B cell (primary cell): ENCODE measurements around the gene CEL. TPM values are rescaled to one million over a fixed set of nuclear protein-coding genes. Genes with fewer than 3 reads are reported as not detected.

ENCODE experiments used
- ATAC-seq: fragments of 200-7000 bp; cut with Tn5 transposase; one replicate; pipeline ENCODE4 v1.10.0; 2021; ENCODE audit warnings: low read depth, mild to moderate bottlenecking, moderate number of reproducible peaks, moderate library complexity
- CTCF ChIA-PET: fragments of 350-600 bp; sonication (Branson Sonifier 250); formaldehyde crosslinking; loops from one replicate; lab custom pipeline; 2021; ENCODE audit warnings: antibody characterized with exemption, inconsistent platforms; lab: Charles Lee
- POLR2A ChIA-PET: fragments of 350-600 bp; sonication (Branson Sonifier 250); formaldehyde crosslinking; loops from one replicate; lab custom pipeline; 2021; ENCODE audit warnings: antibody characterized with exemption; lab: Charles Lee
- DNase-seq: peaks from one replicate; pipeline ENCODE4 v3.0.0; 2013
- H2AFZ ChIP-seq: 2 replicates; pipeline ENCODE4 v1.6.1; 2012; ENCODE audit warnings: mild to moderate bottlenecking, low read depth, low read length; ENCODE audit not compliant: insufficient read depth, poor library complexity, severe bottlenecking
- H3K27ac ChIP-seq, 2 donors: 1 replicate in 1 of 2; 2 replicates in 1 of 2; pipeline ENCODE4 v1.5.1; 2012 to 2013; ENCODE audit warnings: low read length in 2 of 2, mild to moderate bottlenecking in 2 of 2, moderate library complexity in 1 of 2
- H3K27me3 ChIP-seq, 4 experiments: fragments of 200-600 bp in 1 of 4; sonication (generic) in 1 of 4; replicated peaks in 1 of 4; 1 replicate in 2 of 4; 2 replicates in 2 of 4; pipeline versions ENCODE4 v1.6.1 to v1.7.0; 2013 to 2016; ENCODE audit warnings: low read length in 3 of 4, mild to moderate bottlenecking in 2 of 4, mixed read lengths in 1 of 4, moderate library complexity in 1 of 4; ENCODE audit not compliant: insufficient read depth in 4 of 4, control insufficient read depth in 3 of 4; ENCODE audit errors: control extremely low read depth in 1 of 4
- H3K36me3 ChIP-seq, 2 experiments: replicated peaks in 1 of 2; 1 replicate in 1 of 2; 2 replicates in 1 of 2; pipeline versions ENCODE4 v1.6.1 to v1.7.1; 2013; ENCODE audit warnings: low read length in 1 of 2; ENCODE audit not compliant: insufficient read depth in 2 of 2, control insufficient read depth in 1 of 2; ENCODE audit errors: control extremely low read depth in 1 of 2, extremely low read depth in 1 of 2
- H3K4me1 ChIP-seq, 2 donors: fragments of 200-600 bp in 1 of 2; sonication (generic) in 1 of 2; 1 replicate in 1 of 2; 2 replicates in 1 of 2; pipeline versions ENCODE4 v1.5.1 to v1.6.1; 2013 to 2017; ENCODE audit warnings: low read length in 2 of 2; ENCODE audit not compliant: control insufficient read depth in 2 of 2, insufficient read depth in 2 of 2
- H3K4me2 ChIP-seq: replicated peaks from 2 replicates; pipeline ENCODE3; 2012; ENCODE audit warnings: mild to moderate bottlenecking, low read depth, low read length; ENCODE audit not compliant: poor library complexity, severe bottlenecking
- H3K4me3 ChIP-seq, 5 experiments: fragments of 200-600 bp in 1 of 5; sonication (generic) in 1 of 5; 1 replicate in 3 of 5; 2 replicates in 2 of 5; pipeline versions ENCODE4 v1.5.1 to v1.7.0; 2011 to 2016; ENCODE audit warnings: low read length in 4 of 5, mild to moderate bottlenecking in 4 of 5, low read depth in 2 of 5, control low read depth in 1 of 5, moderate library complexity in 1 of 5; ENCODE audit not compliant: insufficient read depth in 1 of 5; ENCODE audit errors: control extremely low read depth in 1 of 5, extremely low read depth in 1 of 5
- H3K79me2 ChIP-seq: fragments of 200-600 bp; sonication (generic); one replicate; pipeline ENCODE4 v1.6.0; 2016; ENCODE audit warnings: low read length; ENCODE audit not compliant: control insufficient read depth, insufficient read depth
- H3K9ac ChIP-seq: fragments of 200-600 bp; sonication (generic); 2 replicates; pipeline ENCODE4 v1.6.1; 2017; ENCODE audit warnings: mild to moderate bottlenecking, low read length, moderate library complexity
- H3K9me3 ChIP-seq, 3 donors: one replicate each; pipeline versions ENCODE4 v1.6.1 to v1.7.1; 2013; ENCODE audit warnings: low read length in 2 of 3; ENCODE audit not compliant: control insufficient read depth in 2 of 3, insufficient read depth in 1 of 3; ENCODE audit errors: control extremely low read depth in 1 of 3
- H4K20me1 ChIP-seq: 2 replicates; pipeline ENCODE4 v1.6.0; 2012; ENCODE audit warnings: mild to moderate bottlenecking, low read length; ENCODE audit not compliant: insufficient read depth, control insufficient read depth, poor library complexity, severe bottlenecking
- H3K27ac Mint-ChIP-seq: one replicate; pipeline ENCODE4 v1.8.0; 2021; ENCODE audit warnings: mixed read lengths
- H3K27me3 Mint-ChIP-seq: one replicate; pipeline ENCODE4 v1.8.0; 2021; ENCODE audit warnings: mixed read lengths
- H3K4me1 Mint-ChIP-seq: one replicate; pipeline ENCODE4 v1.8.0; 2021; ENCODE audit warnings: mixed read lengths
- H3K4me3 Mint-ChIP-seq: one replicate; pipeline ENCODE4 v1.8.0; 2021; ENCODE audit warnings: mixed read lengths
- H3K9me3 Mint-ChIP-seq: one replicate; pipeline ENCODE4 v1.8.0; 2022; ENCODE audit warnings: mixed read lengths; ENCODE audit not compliant: insufficient read depth
- CTCF ChIP-seq: fragments of 200-600 bp; IDR thresholded peaks from one replicate; pipeline ENCODE4 v1.8.0; 2022; ENCODE audit warnings: antibody characterized with exemption, mild to moderate bottlenecking
- EZH2 ChIP-seq: IDR thresholded peaks from 2 replicates; pipeline ENCODE4 v1.6.1; 2012; ENCODE audit warnings: borderline replicate concordance, low read depth, mild to moderate bottlenecking, moderate library complexity, low read length; ENCODE audit not compliant: insufficient read depth, poor library complexity, severe bottlenecking
- WGBS: methylation state at CpG from one replicate; pipeline ENCODE4 v1.1.5; 2013; ENCODE audit warnings: missing lambda C conversion rate; ENCODE audit not compliant: insufficient coverage; 5-methylcytosine and 5-hydroxymethylcytosine counted together
- intact Hi-C: fragments of 100-400 bp; cut with micrococcal nuclease; formaldehyde crosslinking; loops from one replicate; pipeline ENCODE4 v1.10.0; 2022
- polyA plus RNA-seq: library from polyadenylated mRNA; depleted of rRNA; stranded (reverse); fragments of >200 nt; gene quantifications from 2 replicates; pipeline ENCODE4 v1.2.3, GENCODE V29; 2012
- total RNA-seq, 2 donors: library from RNA; stranded (reverse); fragments of 120-200 nt in 1 of 2; gene quantifications; 1 replicate in 1 of 2; 2 replicates in 1 of 2; pipeline versions ENCODE4 v1.2.3 to v1.2.4, GENCODE V29; 2013 to 2022

Gene CEL
- total and polyA plus RNA-seq, 2 donors (not counting 1 experiment from before 2014, with no cell fraction given): 0.51 to 0.57 TPM

- Histone ChIP-seq H3K4me2 (no peak overlapping the region), H3K36me3 (peaks cover 0 to 63% of the 10 kb centered on the region in 2 experiments), H3K4me3 (no peak overlapping the region), H3K9ac (no peak overlapping the region), H3K27ac (no peak overlapping the region), H4K20me1 (no peaks in the 10 kb centered on the region), H3K79me2 (no peaks in the 10 kb centered on the region), H2AFZ (no peak overlapping the region), H3K9me3 (peaks cover 1 to 14% (median 7%) of the 10 kb centered on the region in 3 donors), H3K27me3 (no peaks in the 10 kb centered on the region), H3K4me1 (no peaks in the 10 kb centered on the region)
- TF ChIP-seq EZH2: no peak
- TF ChIP-seq CTCF: no peak
- POLR2A ChIA-PET: no interaction called here
- no peak for ATAC-seq
- WGBS: 100% methylated on average over 5 of the region's 5 CpGs
- Mint-ChIP-seq H3K27ac (no peak overlapping the region), H3K4me1 (no peaks in the 10 kb centered on the region), H3K27me3 (no peaks in the 10 kb centered on the region), H3K4me3 (no peak overlapping the region), H3K9me3 (peaks cover 11% of the 10 kb centered on the region)
- CTCF ChIA-PET: interaction anchor here (1.0 to 26.5 kb wide), 3 partner anchors 50 to 87 kb away, joined by 4 to 599 read pairs (median 9); no protein-coding TSS in a partner anchor
- intact Hi-C loops: no loop called here
- no peak for DNase-seq
Measured at GRCh38 chr9:133098871-133099270, 37.1 kb downstream of the CEL start.

GRCh38 chr9:133099726-133100505, 38.1 kb downstream of the CEL start:
- Histone ChIP-seq H3K9ac (no peak overlapping the region), H3K4me3 (no peak overlapping the region), H3K27me3 (no peaks in the 10 kb centered on the region), H3K27ac (no peak overlapping the region), H3K36me3 (peaks cover 0 to 66% of the 10 kb centered on the region in 2 experiments), H3K9me3 (peaks cover 1 to 14% (median 7%) of the 10 kb centered on the region in 3 donors), H3K4me1 (no peaks in the 10 kb centered on the region), H3K4me2 (no peak overlapping the region), H2AFZ (no peak overlapping the region), H3K79me2 (no peaks in the 10 kb centered on the region), H4K20me1 (no peaks in the 10 kb centered on the region)
- ATAC-seq (no peak), DNase-seq (no peak)
- H3K27me3 Mint-ChIP-seq: no peaks in the 10 kb centered on the region
- ChIA-PET POLR2A (no interaction called here), CTCF (interaction anchor here (1.0 to 26.5 kb wide), 3 partner anchors 49 to 86 kb away, joined by 4 to 599 read pairs (median 9); no protein-coding TSS in a partner anchor)
- WGBS: 99% methylated on average over 11 of the region's 12 CpGs
- H3K9me3 Mint-ChIP-seq: peaks cover 11% of the 10 kb centered on the region
- H3K27ac Mint-ChIP-seq: no peak overlapping the region
- no peaks in the 10 kb centered on the region for H3K4me1 Mint-ChIP-seq
- intact Hi-C loops: no loop called here
- no peak overlapping the region for H3K4me3 Mint-ChIP-seq
- TF ChIP-seq CTCF: no peak
- no peak for TF ChIP-seq EZH2
